Upper lobe of left lung (tissue), 4 donors: Measurements from ENCODE around the gene GNAO1.

Source experiments
- CTCF ChIP-seq, 6 experiments: fragments of 450-650 bp in 4 of 6; fragments of 200-600 bp in 2 of 6; sonication (generic) in 2 of 6; IDR thresholded peaks; one replicate each; pipeline ENCODE4 v1.5.1; 2016 to 2019; ENCODE audit warnings: antibody characterized with exemption in 6 of 6
- POLR2A ChIP-seq, 4 donors: fragments of 450-650 bp; IDR thresholded peaks; one replicate each; pipeline ENCODE4 v1.5.1; 2016 to 2017; ENCODE audit warnings: antibody characterized with exemption in 4 of 4, mild to moderate bottlenecking in 2 of 4
- POLR2AphosphoS5 ChIP-seq, 2 donors: sonication (generic); formaldehyde crosslinking; IDR thresholded peaks; one replicate each; pipeline ENCODE4 v1.5.1; 2017; ENCODE audit warnings: antibody characterized with exemption in 2 of 2

DNA sequence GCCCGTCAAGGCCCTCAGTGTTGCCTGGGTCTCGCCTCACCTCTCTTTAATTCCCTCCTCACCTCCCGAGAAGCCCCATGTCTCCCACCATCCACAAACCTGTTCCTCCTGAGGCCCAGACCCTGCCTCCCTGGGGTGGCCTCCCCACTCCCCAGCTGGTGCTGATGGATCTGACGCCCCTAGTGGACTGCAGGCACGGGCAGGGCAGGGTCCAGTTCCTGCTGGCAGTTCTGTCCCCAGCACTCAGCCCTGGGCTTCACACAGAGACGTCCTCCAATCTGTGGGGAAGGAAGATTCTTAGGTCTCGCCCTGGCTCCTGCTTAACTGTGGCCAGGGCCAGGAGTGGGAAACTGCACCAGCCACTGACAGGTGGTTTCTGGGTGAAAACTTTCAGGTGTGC is 125.3 kb downstream of the GNAO1 start:
- TF ChIP-seq CTCF (IDR thresholded peaks at IDR 0.05) (no peak), POLR2A (IDR thresholded peaks at IDR 0.05) (no peak), POLR2AphosphoS5 (IDR thresholded peaks at IDR 0.05) (no peak)
